Activated T-helper 2 cell treated with anti-CD3 and anti-CD28 coated beads, Interferon-gamma antibody, Interleukin-2, Interleukin-4, amounts not matched to agents 10 μg/mL and 5 μg/mL and 100 μg/mL, durations not matched to agents 14 hours and 24 hours and 36 hours (primary cell): Measurements from ENCODE around the gene SPEF1. TPM values are rescaled to one million over a fixed set of nuclear protein-coding genes. Genes with fewer than 3 reads are reported as not detected.

ENCODE experiments used
- DNase-seq: peaks from one replicate; pipeline ENCODE4 v3.0.0; 2021; ENCODE audit warnings: low spot score
- H3K27ac Mint-ChIP-seq: one replicate; pipeline ENCODE4 v1.8.0; 2021; ENCODE audit warnings: mixed read lengths
- H3K27me3 Mint-ChIP-seq: one replicate; pipeline ENCODE4 v1.8.0; 2021; ENCODE audit warnings: low read depth, mixed read lengths
- H3K36me3 Mint-ChIP-seq: one replicate; pipeline ENCODE4 v1.8.0; 2021; ENCODE audit warnings: low read depth, mixed read lengths
- H3K4me1 Mint-ChIP-seq: one replicate; pipeline ENCODE4 v1.8.0; 2021; ENCODE audit warnings: low read depth, mixed read lengths
- H3K4me3 Mint-ChIP-seq: one replicate; pipeline ENCODE4 v1.8.0; 2021; ENCODE audit warnings: low read depth, mild to moderate bottlenecking, moderate library complexity, mixed read lengths
- H3K9me3 Mint-ChIP-seq: one replicate; pipeline ENCODE4 v1.8.0; 2021; ENCODE audit warnings: mixed read lengths
- intact Hi-C: fragments of 100-400 bp; cut with micrococcal nuclease; formaldehyde crosslinking; loops from one replicate; pipeline ENCODE4 v1.15.1; 2023
- total RNA-seq: library from RNA; stranded (reverse); gene quantifications from 2 replicates; pipeline ENCODE4 v1.2.3, GENCODE V29; 2022

SPEF1 gene
- total RNA-seq, 1 donor from 2014 or later, result not detected

GRCh38 chr20:3732327-3733118 is 48.7 kb downstream of the SPEF1 start, which contains the start of gene HSPA12B:
Gene HSPA12B, plus strand, starts transcription at chr20:3732685. Its CDS starts 5,990 bp downstream, at chr20:3738675.
- no peak for DNase-seq
- H3K27me3 Mint-ChIP-seq, result peaks cover 43% of the 10 kb centered on the region
- H3K36me3 Mint-ChIP-seq, result no peaks in the 10 kb centered on the region
- no peak within 1 kb of the TSS for H3K27ac Mint-ChIP-seq
- no peaks in the 10 kb centered on the region for H3K9me3 Mint-ChIP-seq
- no peak within 1 kb of the TSS for H3K4me3 Mint-ChIP-seq
- intact Hi-C loops, result no loop called here
- no peaks in the 10 kb centered on the region for H3K4me1 Mint-ChIP-seq

GRCh38 chr20:3731944-3732326 is 49.3 kb downstream of the SPEF1 start:
- peaks cover 45% of the 10 kb centered on the region for H3K27me3 Mint-ChIP-seq
- no peak overlapping the region for H3K27ac Mint-ChIP-seq
- intact Hi-C loops, result no loop called here
- no peak overlapping the region for H3K4me3 Mint-ChIP-seq
- H3K4me1 Mint-ChIP-seq, result no peaks in the 10 kb centered on the region
- H3K9me3 Mint-ChIP-seq, result no peaks in the 10 kb centered on the region
- DNase-seq, result no peak
- no peaks in the 10 kb centered on the region for H3K36me3 Mint-ChIP-seq

- DNase-seq, result no peak
- Mint-ChIP-seq H3K4me1 (no peaks in the 10 kb centered on the region), H3K9me3 (no peaks in the 10 kb centered on the region), H3K27ac (no peak overlapping the region), H3K27me3 (peaks cover 46% of the 10 kb centered on the region), H3K4me3 (no peak overlapping the region), H3K36me3 (no peaks in the 10 kb centered on the region)
- intact Hi-C loops, result no loop called here
These were observed 50.2 kb downstream of the SPEF1 start for GRCh38 chr20:3730803-3731672.

GRCh38 chr20:3729811-3730540 is 51.3 kb downstream of the SPEF1 start:
- H3K27me3 Mint-ChIP-seq, result peaks cover 44% of the 10 kb centered on the region
- no peaks in the 10 kb centered on the region for H3K4me1 Mint-ChIP-seq
- no peaks in the 10 kb centered on the region for H3K9me3 Mint-ChIP-seq
- no peaks in the 10 kb centered on the region for H3K36me3 Mint-ChIP-seq
- H3K4me3 Mint-ChIP-seq, result no peak overlapping the region
- intact Hi-C loops, result no loop called here
- no peak overlapping the region for H3K27ac Mint-ChIP-seq
- no peak for DNase-seq

GRCh38 chr20:3729378-3729777 is 51.9 kb downstream of the SPEF1 start:
- no peak overlapping the region for H3K4me3 Mint-ChIP-seq
- H3K27me3 Mint-ChIP-seq, result peaks cover 42% of the 10 kb centered on the region
- no peaks in the 10 kb centered on the region for H3K4me1 Mint-ChIP-seq
- intact Hi-C loops, result no loop called here
- H3K27ac Mint-ChIP-seq, result no peak overlapping the region
- H3K9me3 Mint-ChIP-seq, result no peaks in the 10 kb centered on the region
- DNase-seq, result no peak
- no peaks in the 10 kb centered on the region for H3K36me3 Mint-ChIP-seq

- intact Hi-C loops, result no loop called here
- no peak overlapping the region for H3K27ac Mint-ChIP-seq
- no peak overlapping the region for H3K4me3 Mint-ChIP-seq
- H3K9me3 Mint-ChIP-seq, result no peaks in the 10 kb centered on the region
- no peaks in the 10 kb centered on the region for H3K4me1 Mint-ChIP-seq
- peaks cover 42% of the 10 kb centered on the region for H3K27me3 Mint-ChIP-seq
- no peak for DNase-seq
- H3K36me3 Mint-ChIP-seq, result no peaks in the 10 kb centered on the region
These were observed 52.4 kb downstream of the SPEF1 start for GRCh38 chr20:3728876-3729275.

GRCh38 chr20:3728354-3728753 is 52.9 kb downstream of the SPEF1 start:
- intact Hi-C loops, result no loop called here
- no peaks in the 10 kb centered on the region for H3K4me1 Mint-ChIP-seq
- no peak for DNase-seq
- no peaks in the 10 kb centered on the region for H3K36me3 Mint-ChIP-seq
- no peak overlapping the region for H3K4me3 Mint-ChIP-seq
- no peaks in the 10 kb centered on the region for H3K9me3 Mint-ChIP-seq
- H3K27ac Mint-ChIP-seq, result no peak overlapping the region
- peaks cover 39% of the 10 kb centered on the region for H3K27me3 Mint-ChIP-seq

Other genes with a start within 250 kb of the SPEF1 start
- gene GFRA4, start 118.0 kb downstream of the SPEF1 start, total RNA-seq, result not detected in 2 replicates
- gene ADAM33, start 99.4 kb downstream of the SPEF1 start, total RNA-seq, result not detected in 2 replicates
- not detected in 2 replicates for gene SIGLEC1, start 68.8 kb downstream of the SPEF1 start, total RNA-seq
- gene HSPA12B, start 48.8 kb downstream of the SPEF1 start, total RNA-seq, result 0.05 TPM in 1 of 2 replicates, not detected in the other
- 55.8 and 56.3 TPM in 2 replicates for gene ADISSP, start 13.7 kb downstream of the SPEF1 start, total RNA-seq
- gene CENPB, start 5.3 kb upstream of the SPEF1 start, total RNA-seq, result 66.1 and 68.9 TPM in 2 replicates
- 101 and 103 TPM in 2 replicates for gene CDC25B, start 14.9 kb upstream of the SPEF1 start, total RNA-seq
- gene AP5S1, start 39.1 kb upstream of the SPEF1 start, total RNA-seq, result 11.9 and 12.8 TPM in 2 replicates
- 41.0 and 43.5 TPM in 2 replicates for gene MAVS, start 65.4 kb upstream of the SPEF1 start, total RNA-seq
- gene PANK2, start 107.9 kb upstream of the SPEF1 start, total RNA-seq, result 49.2 and 51.4 TPM in 2 replicates
- gene RNF24, start 234.1 kb upstream of the SPEF1 start, total RNA-seq, result 15.8 and 17.7 TPM in 2 replicates